Measurements from ENCODE around the gene TEX22. TPM values are rescaled to one million over a fixed set of nuclear protein-coding genes. Genes with fewer than 3 reads are reported as not detected.

TEX22 gene
- total RNA-seq, 1 donor from 2014 or later: not detected

- Histone ChIP-seq H3K27ac (no peak overlapping the region), H3K27me3 (no peaks in the 10 kb centered on the region), H3K4me2 (no peak overlapping the region), H3K9ac (no peak overlapping the region), H3K4me3 (no peak overlapping the region), H2AFZ (replicated peaks) (no peak overlapping the region), H3K9me3 (ENCODE audit: low read depth) (no peaks in the 10 kb centered on the region), H3F3A (ENCODE audit: low read depth) (no peaks in the 10 kb centered on the region), H3K79me2 (ENCODE audit: low read depth) (no peaks in the 10 kb centered on the region), H3K36me3 (no peaks in the 10 kb centered on the region), H3K4me1 (no peaks in the 10 kb centered on the region), H4K20me1 (ENCODE audit: low read depth) (peaks cover 10% of the 10 kb centered on the region)
- Mint-ChIP-seq H3K36me3 (peaks cover 8% of the 10 kb centered on the region), H3K4me1 (no peaks in the 10 kb centered on the region), H3K27ac (no peak overlapping the region), H3K9me3 (no peaks in the 10 kb centered on the region), H3K27me3 (ENCODE audit: insufficient read depth, low read depth) (peaks cover 8% of the 10 kb centered on the region), H3K4me3 (no peak overlapping the region)
- TF ChIP-seq EZH2 (IDR thresholded peaks at IDR 0.05) (no peak), EZH2phosphoT487 (IDR thresholded peaks at IDR 0.05) (no peak), CTCF (IDR thresholded peaks at IDR 0.05) (no peak)
- DNase-seq (ENCODE audit: low spot score): no peak
Measured at GRCh38 chr14:105460616-105461015, 62.3 kb downstream of the TEX22 start.

- no peak overlapping the region for H3K4me3 Mint-ChIP-seq
- Histone ChIP-seq H3K79me2 (ENCODE audit: low read depth) (no peaks in the 10 kb centered on the region), H3K4me1 (no peaks in the 10 kb centered on the region), H3K9me3 (ENCODE audit: low read depth) (no peaks in the 10 kb centered on the region), H3K27me3 (no peaks in the 10 kb centered on the region), H3F3A (ENCODE audit: low read depth) (no peaks in the 10 kb centered on the region), H3K36me3 (no peaks in the 10 kb centered on the region), H3K27ac (no peak overlapping the region), H3K4me2 (no peak overlapping the region), H3K4me3 (no peak overlapping the region), H4K20me1 (ENCODE audit: low read depth) (peaks cover 8% of the 10 kb centered on the region), H3K9ac (no peak overlapping the region), H2AFZ (replicated peaks) (no peak overlapping the region)
- peaks cover 8% of the 10 kb centered on the region for H3K36me3 Mint-ChIP-seq
- H3K27me3 Mint-ChIP-seq (ENCODE audit: insufficient read depth, low read depth): peaks cover 8% of the 10 kb centered on the region
- H3K4me1 Mint-ChIP-seq: no peaks in the 10 kb centered on the region
- H3K27ac Mint-ChIP-seq: no peak overlapping the region
- no peaks in the 10 kb centered on the region for H3K9me3 Mint-ChIP-seq
- DNase-seq (ENCODE audit: low spot score): no peak
- TF ChIP-seq EZH2phosphoT487 (IDR thresholded peaks at IDR 0.05): no peak
- TF ChIP-seq CTCF (IDR thresholded peaks at IDR 0.05): no peak
- TF ChIP-seq EZH2 (IDR thresholded peaks at IDR 0.05): no peak
Measured at GRCh38 chr14:105461903-105462302, 63.6 kb downstream of the TEX22 start.

Other genes starting within 250 kb of the TEX22 start
- gene JAG2, start 229.8 kb upstream of the TEX22 start, total RNA-seq (ENCODE audit: low replicate concordance): 2.1 and 4.3 TPM in 2 replicates
- gene NUDT14, start 217.2 kb upstream of the TEX22 start, total RNA-seq (ENCODE audit: low replicate concordance): 5.5 and 27.0 TPM in 2 replicates
- gene BTBD6, start 150.0 kb upstream of the TEX22 start, total RNA-seq (ENCODE audit: low replicate concordance): 9.0 and 15.0 TPM in 2 replicates
- 16.9 and 40.5 TPM in 2 replicates for gene BRF1, start 97.5 kb upstream of the TEX22 start, total RNA-seq (ENCODE audit: low replicate concordance)
- 22.5 and 41.2 TPM in 2 replicates for gene PACS2, start 83.8 kb upstream of the TEX22 start, total RNA-seq (ENCODE audit: low replicate concordance)
- 59.8 and 117 TPM in 2 replicates for gene MTA1, start 21.3 kb downstream of the TEX22 start, total RNA-seq (ENCODE audit: low replicate concordance)
- gene CRIP2, start 76.3 kb downstream of the TEX22 start, total RNA-seq (ENCODE audit: low replicate concordance): 0.30 and 3.5 TPM in 2 replicates
- 2.6 TPM in 1 of 2 replicates, not detected in the other for gene CRIP1, start 88.3 kb downstream of the TEX22 start, total RNA-seq (ENCODE audit: low replicate concordance)
- 3.6 and 25.0 TPM in 2 replicates for gene TEDC1, start 92.7 kb downstream of the TEX22 start, total RNA-seq (ENCODE audit: low replicate concordance)
- gene TMEM121, start 128.0 kb downstream of the TEX22 start, total RNA-seq (ENCODE audit: low replicate concordance): 0.90 and 3.6 TPM in 2 replicates

Measured in neural progenitor cell (in vitro differentiated cells).